Left ventricle myocardium inferior (tissue), 1 donor: ENCODE measurements around the gene KIAA0319L. TPM values are rescaled to one million over a fixed set of nuclear protein-coding genes. Genes with fewer than 3 reads are reported as not detected.
"Not testable (repeated sequence)": the region's sequence is repeated elsewhere in the genome, so short reads cannot be mapped to it uniquely, and the experiment has no call there.

ENCODE experiments used
- DNase-seq: peaks from one replicate; pipeline ENCODE4 v3.0.0-alpha.2; 2020
- H3K27ac ChIP-seq: fragments of 200-600 bp; replicated peaks from 2 replicates; pipeline ENCODE4 v1.8.0; 2021
- H3K27me3 ChIP-seq: fragments of 200-600 bp; 2 replicates; pipeline ENCODE4 v1.8.0; 2021; ENCODE audit warnings: low read depth
- H3K36me3 ChIP-seq: fragments of 200-600 bp; 2 replicates; pipeline ENCODE4 v1.8.0; 2021
- H3K4me1 ChIP-seq: fragments of 200-600 bp; 2 replicates; pipeline ENCODE4 v1.8.0; 2021
- H3K4me3 ChIP-seq: fragments of 200-600 bp; 2 replicates; pipeline ENCODE4 v1.8.0; 2021; ENCODE audit warnings: mild to moderate bottlenecking, moderate library complexity
- H3K9me3 ChIP-seq: fragments of 200-600 bp; replicated peaks from 2 replicates; pipeline ENCODE4 v1.8.0; 2021
- CTCF ChIP-seq: fragments of 200-600 bp; IDR thresholded peaks from 2 replicates; pipeline ENCODE4 v1.8.0; 2021; ENCODE audit warnings: antibody characterized with exemption, mild to moderate bottlenecking, borderline replicate concordance
- intact Hi-C: fragments of 100-400 bp; cut with micrococcal nuclease; formaldehyde crosslinking; loops from one replicate; pipeline ENCODE4 v1.11.0; 2022
- total RNA-seq: library from RNA; stranded (reverse); fragmentation: NEBNext Ultra II Directional; extraction: Animal tissue kit (Norgen Biotek cat#: 25700); gene quantifications from one replicate; pipeline ENCODE4 v1.2.1, GENCODE V29; 2021
- donor health status: DM: no; HTN: yes; CAD: no; lungs with severe emphysema.

Gene KIAA0319L
- total RNA-seq, 1 donor from 2014 or later: 64.3 TPM

DNA sequence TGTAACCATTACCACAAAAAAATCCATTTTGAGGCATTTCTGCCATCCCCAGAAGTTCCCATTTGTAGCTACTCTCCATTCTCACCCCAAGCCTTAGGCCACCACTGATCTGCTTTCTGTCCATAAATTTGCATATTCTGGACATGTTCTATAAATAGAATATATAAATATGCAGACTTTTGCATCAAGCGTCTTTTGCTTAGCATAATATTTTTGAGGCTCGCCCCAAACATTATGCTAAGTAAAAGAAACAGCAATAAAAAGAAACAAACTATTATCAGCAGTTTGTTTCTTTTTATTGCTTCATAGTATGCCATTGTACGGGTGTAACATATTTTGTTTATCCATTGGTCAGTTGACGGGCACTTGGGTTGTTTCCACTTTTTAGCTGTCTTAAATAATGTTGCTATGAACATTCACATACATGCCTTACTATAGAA, 23.8 kb upstream of the KIAA0319L start:
- Histone ChIP-seq H3K36me3 (no peaks in the 10 kb centered on the region), H3K4me3 (no peak overlapping the region), H3K9me3 (no peaks in the 10 kb centered on the region), H3K27ac (no peak overlapping the region), H3K27me3 (peaks cover 37% of the 10 kb centered on the region), H3K4me1 (peaks cover 18% of the 10 kb centered on the region)
- intact Hi-C loops: no loop called here
- no peak for TF ChIP-seq CTCF
- no peak for DNase-seq

GRCh38 chr1:35577071-35577998, 20.1 kb upstream of the KIAA0319L start:
- Histone ChIP-seq H3K4me3 (peak overlapping the region; percentile 66), H3K27me3 (peaks cover 73% of the 10 kb centered on the region), H3K36me3 (no peaks in the 10 kb centered on the region), H3K9me3 (no peaks in the 10 kb centered on the region), H3K4me1 (peaks cover 30% of the 10 kb centered on the region), H3K27ac (no peak overlapping the region)
- intact Hi-C loops: no loop called here
- DNase-seq: no peak
- no peak for TF ChIP-seq CTCF

GRCh38 chr1:35576766-35577070, 19.5 kb upstream of the KIAA0319L start:
- peaks cover 79% of the 10 kb centered on the region for H3K27me3 ChIP-seq
- H3K36me3 ChIP-seq, intact Hi-C loops, H3K27ac ChIP-seq, DNase-seq, H3K9me3 ChIP-seq: not testable (repeated sequence)
- H3K4me3 ChIP-seq: peak overlapping the region; percentile 66
- peaks cover 30% of the 10 kb centered on the region for H3K4me1 ChIP-seq

DNA sequence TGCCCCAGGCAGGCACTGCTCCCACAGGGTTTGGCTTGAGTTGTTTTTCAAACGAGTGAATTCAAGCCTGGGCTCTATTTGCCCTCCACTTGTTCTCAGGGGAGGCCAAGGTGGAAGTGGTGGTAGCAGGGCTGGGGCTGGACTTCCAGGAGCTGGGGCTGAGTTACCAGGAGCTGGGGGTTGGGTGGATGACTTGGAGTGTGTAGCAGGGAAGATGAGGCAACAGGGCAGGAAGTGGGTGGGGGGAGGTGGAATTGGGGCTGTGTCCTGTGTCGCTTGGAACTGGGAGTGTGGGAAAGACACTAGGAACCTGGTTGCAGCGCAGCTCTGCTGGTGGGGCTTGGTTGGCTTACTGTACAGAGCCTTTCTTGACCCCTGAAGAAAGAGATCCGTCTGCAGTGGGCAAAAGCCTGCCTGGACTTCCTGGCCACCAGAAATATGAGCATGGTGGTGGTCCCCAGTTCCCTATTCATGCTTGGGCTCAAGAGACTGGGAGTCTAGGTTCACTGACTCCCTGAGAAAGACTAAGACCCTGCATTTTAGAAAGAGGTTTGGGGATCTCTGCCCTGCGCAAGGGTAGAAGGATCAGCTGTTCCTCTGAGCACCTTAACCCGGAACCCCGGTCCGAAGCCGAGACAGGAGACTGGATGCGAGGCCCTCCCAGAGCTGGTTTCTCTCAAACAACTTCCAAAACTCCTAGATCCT, 19.0 kb upstream of the KIAA0319L start:
- no peak overlapping the region for H3K27ac ChIP-seq
- no peak for TF ChIP-seq CTCF
- no peaks in the 10 kb centered on the region for H3K9me3 ChIP-seq
- no peaks in the 10 kb centered on the region for H3K36me3 ChIP-seq
- intact Hi-C loops: no loop called here
- DNase-seq: no peak
- peak overlapping the region; percentile 66 for H3K4me3 ChIP-seq
- peaks cover 30% of the 10 kb centered on the region for H3K4me1 ChIP-seq
- H3K27me3 ChIP-seq: peaks cover 84% of the 10 kb centered on the region

GRCh38 chr1:35575416-35575958, 18.3 kb upstream of the KIAA0319L start:
- Histone ChIP-seq H3K27ac (no peak overlapping the region), H3K36me3 (no peaks in the 10 kb centered on the region), H3K4me3 (no peak overlapping the region), H3K9me3 (no peaks in the 10 kb centered on the region), H3K4me1 (peaks cover 30% of the 10 kb centered on the region), H3K27me3 (peaks cover 92% of the 10 kb centered on the region)
- no peak for TF ChIP-seq CTCF
- intact Hi-C loops: no loop called here
- no peak for DNase-seq
